CD8-positive, alpha-beta memory T cell (primary cell): ENCODE results near the gene C10orf90. TPM values are rescaled to one million over a fixed set of nuclear protein-coding genes. Genes with fewer than 3 reads are reported as not detected.

Experiments
- CTCF ChIA-PET: fragments of 350-600 bp; sonication (Branson Sonifier 250); formaldehyde crosslinking; loops from one replicate; lab custom pipeline; 2021; ENCODE audit warnings: antibody characterized with exemption; lab: Charles Lee
- POLR2A ChIA-PET: fragments of 350-600 bp; sonication (Branson Sonifier 250); formaldehyde crosslinking; loops from one replicate; lab custom pipeline; 2021; ENCODE audit warnings: antibody characterized with exemption; lab: Charles Lee
- DNase-seq, 5 donors: peaks; one replicate each; pipeline versions ENCODE4 v3.0.0 to v3.0.0-alpha.2; 2020 to 2022; ENCODE audit warnings: mixed read lengths in 1 of 5
- H3K27ac ChIP-seq: one replicate; pipeline ENCODE4 v1.7.0; 2013; ENCODE audit warnings: low read depth, mild to moderate bottlenecking, low read length, moderate library complexity
- H3K27me3 ChIP-seq: 2 replicates; pipeline ENCODE4 v1.7.0; 2013; ENCODE audit warnings: low read length, mild to moderate bottlenecking; ENCODE audit not compliant: insufficient read depth, poor library complexity, severe bottlenecking
- H3K36me3 ChIP-seq: 2 replicates; pipeline ENCODE4 v1.7.0; 2013; ENCODE audit warnings: mild to moderate bottlenecking, low read length, moderate library complexity; ENCODE audit not compliant: insufficient read depth
- H3K4me1 ChIP-seq: 2 replicates; pipeline ENCODE4 v1.7.0; 2013; ENCODE audit warnings: mild to moderate bottlenecking, low read length, moderate library complexity; ENCODE audit not compliant: insufficient read depth
- H3K4me3 ChIP-seq: 2 replicates; pipeline ENCODE4 v1.7.0; 2013; ENCODE audit warnings: mild to moderate bottlenecking, low read length
- H3K9me3 ChIP-seq: 2 replicates; pipeline ENCODE4 v1.7.0; 2013; ENCODE audit warnings: mild to moderate bottlenecking, low read length
- H3K27ac Mint-ChIP-seq, 8 donors: one replicate each; pipeline ENCODE4 v1.8.0; 2020 to 2021; ENCODE audit warnings: mixed read lengths in 8 of 8, mild to moderate bottlenecking in 6 of 8, inconsistent platforms in 3 of 8, moderate library complexity in 3 of 8
- H3K27me3 Mint-ChIP-seq, 2 donors: one replicate each; pipeline ENCODE4 v1.8.0; 2020 to 2021; ENCODE audit warnings: mixed read lengths in 2 of 2, mild to moderate bottlenecking in 1 of 2, moderate library complexity in 1 of 2
- H3K36me3 Mint-ChIP-seq, 3 donors: one replicate each; pipeline ENCODE4 v1.8.0; 2020 to 2021; ENCODE audit warnings: mixed read lengths in 3 of 3, inconsistent platforms in 1 of 3, mild to moderate bottlenecking in 1 of 3
- H3K4me1 Mint-ChIP-seq, 3 donors: one replicate each; pipeline ENCODE4 v1.8.0; 2020 to 2021; ENCODE audit warnings: mixed read lengths in 3 of 3, inconsistent platforms in 1 of 3, mild to moderate bottlenecking in 1 of 3
- H3K4me3 Mint-ChIP-seq, 7 donors: one replicate each; pipeline ENCODE4 v1.8.0; 2020 to 2021; ENCODE audit warnings: mixed read lengths in 7 of 7, mild to moderate bottlenecking in 6 of 7, moderate library complexity in 4 of 7, inconsistent platforms in 2 of 7
- H3K9me3 Mint-ChIP-seq, 5 donors: one replicate each; pipeline ENCODE4 v1.8.0; 2020 to 2022; ENCODE audit warnings: mixed read lengths in 5 of 5, mild to moderate bottlenecking in 3 of 5, moderate library complexity in 2 of 5, inconsistent platforms in 1 of 5
- polyA plus RNA-seq: library from polyadenylated mRNA; unstranded; fragments of 300-500 nt; fragmentation: Illumina TruSeq; gene quantifications from one replicate; pipeline ENCODE4 v1.2.3, GENCODE V29; 2021
- total RNA-seq, 2 experiments: library from RNA; stranded (reverse); gene quantifications; one replicate each; pipeline ENCODE4 v1.2.3, GENCODE V29; 2021

Gene C10orf90
- total and polyA plus RNA-seq, 3 experiments from 2014 or later, result not detected

DNA sequence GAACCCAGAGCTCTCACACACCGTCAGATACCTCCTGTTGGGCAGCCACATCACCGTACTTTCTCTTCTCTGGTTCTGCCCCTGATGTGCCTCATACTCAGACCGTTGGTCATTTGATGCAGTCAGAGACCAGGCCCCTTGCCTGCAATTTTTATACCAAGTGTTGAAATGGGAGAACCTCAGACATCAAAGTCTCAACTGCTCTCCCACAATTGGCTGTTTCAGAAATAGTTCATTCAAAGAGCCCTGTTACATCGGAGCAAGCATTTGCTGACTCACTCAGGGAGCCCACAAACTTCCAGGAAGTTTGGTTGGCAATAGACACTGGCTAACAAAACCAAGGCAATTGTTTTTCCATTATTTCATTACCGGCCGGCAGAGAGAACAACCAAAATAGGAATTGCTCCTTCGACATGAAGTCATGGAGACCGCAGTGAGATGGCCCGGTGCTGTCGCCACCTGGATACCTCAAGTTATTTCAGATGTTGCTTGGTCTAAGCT lies 248.7 kb downstream of the C10orf90 start:
- POLR2A ChIA-PET, result no interaction called here
- H3K9me3 Mint-ChIP-seq, result peaks cover 6 to 26% (median 19%) of the 10 kb centered on the region in 5 donors

GRCh38 chr10:126420567-126421300 lies 249.8 kb downstream of the C10orf90 start:
- H3K27me3 Mint-ChIP-seq, result no peaks in the 10 kb centered on the region
- H3K27ac Mint-ChIP-seq, result no peak overlapping the region
- no peaks in the 10 kb centered on the region for H3K27me3 ChIP-seq
- no peaks in the 10 kb centered on the region for H3K36me3 ChIP-seq
- ChIA-PET POLR2A (no interaction called here), CTCF (no interaction called here)
- no peak overlapping the region for H3K4me3 Mint-ChIP-seq
- no peak for DNase-seq
- H3K27ac ChIP-seq, result no peak overlapping the region
- no peaks in the 10 kb centered on the region for H3K9me3 ChIP-seq
- peaks cover 0 to 12% (median 7%) of the 10 kb centered on the region in 3 donors for H3K4me1 Mint-ChIP-seq
- H3K36me3 Mint-ChIP-seq, result peaks cover 0 to 6% (median 0%) of the 10 kb centered on the region in 3 donors
- no peaks in the 10 kb centered on the region for H3K4me1 ChIP-seq
- H3K4me3 ChIP-seq, result no peak overlapping the region
- peaks cover 6 to 24% (median 20%) of the 10 kb centered on the region in 5 donors for H3K9me3 Mint-ChIP-seq

More for the DNA sequence above, 248.7 kb downstream of the C10orf90 start:
- peaks cover 0 to 6% (median 0%) of the 10 kb centered on the region in 3 donors for H3K36me3 Mint-ChIP-seq
- Histone ChIP-seq H3K9me3 (no peaks in the 10 kb centered on the region), H3K4me1 (no peaks in the 10 kb centered on the region), H3K27ac (no peak overlapping the region), H3K27me3 (no peaks in the 10 kb centered on the region), H3K4me3 (no peak overlapping the region), H3K36me3 (no peaks in the 10 kb centered on the region)
- CTCF ChIA-PET, result no interaction called here
- peak overlapping the region in 4 of 7 donors; percentile 12 to 79 (median 42) for H3K4me3 Mint-ChIP-seq
- H3K4me1 Mint-ChIP-seq, result peaks cover 0 to 12% (median 7%) of the 10 kb centered on the region in 3 donors
- peak overlapping the region in 6 of 8 donors; percentile 50 to 90 (median 74) for H3K27ac Mint-ChIP-seq
- DNase-seq, result no peak
- no peaks in the 10 kb centered on the region for H3K27me3 Mint-ChIP-seq

- no peak overlapping the region for H3K4me3 Mint-ChIP-seq
- no peaks in the 10 kb centered on the region for H3K4me1 ChIP-seq
- H3K4me1 Mint-ChIP-seq, result peaks cover 0 to 7% (median 6%) of the 10 kb centered on the region in 3 donors
- ChIA-PET CTCF (no interaction called here), POLR2A (no interaction called here)
- no peak for DNase-seq
- H3K36me3 Mint-ChIP-seq, result no peaks in the 10 kb centered on the region
- H3K27ac ChIP-seq, result no peak overlapping the region
- H3K4me3 ChIP-seq, result no peak overlapping the region
- H3K9me3 Mint-ChIP-seq, result peaks cover 0 to 9% (median 2%) of the 10 kb centered on the region in 5 donors
- no peaks in the 10 kb centered on the region for H3K36me3 ChIP-seq
- H3K27me3 Mint-ChIP-seq, result no peaks in the 10 kb centered on the region
- no peak overlapping the region for H3K27ac Mint-ChIP-seq
- H3K27me3 ChIP-seq, result no peaks in the 10 kb centered on the region
- H3K9me3 ChIP-seq, result no peaks in the 10 kb centered on the region
These were observed 253.2 kb downstream of the C10orf90 start for GRCh38 chr10:126417220-126417825.

DNA sequence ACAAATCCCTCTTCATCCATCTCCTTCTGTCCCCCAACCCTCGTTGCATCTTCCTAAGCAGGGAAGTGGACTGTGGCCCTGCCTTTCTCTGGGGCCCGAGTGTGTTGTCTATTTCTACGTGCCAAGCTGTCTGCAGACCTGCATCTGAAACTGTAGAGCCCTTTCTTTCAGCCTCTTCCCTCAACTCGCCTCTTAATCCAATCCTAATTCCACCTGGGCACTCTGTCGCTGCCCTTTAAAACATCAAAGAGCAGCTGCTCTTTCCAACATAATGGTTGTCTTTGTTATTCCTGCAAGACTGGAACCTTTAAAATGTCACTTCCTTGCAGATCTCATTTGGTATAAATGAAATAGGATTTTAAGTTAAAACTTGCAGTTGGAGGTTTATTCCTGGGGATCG lies 260.7 kb downstream of the C10orf90 start:
- H3K27me3 Mint-ChIP-seq, result no peaks in the 10 kb centered on the region
- Histone ChIP-seq H3K36me3 (no peaks in the 10 kb centered on the region), H3K9me3 (no peaks in the 10 kb centered on the region), H3K4me3 (no peak overlapping the region), H3K4me1 (no peaks in the 10 kb centered on the region), H3K27me3 (no peaks in the 10 kb centered on the region), H3K27ac (no peak overlapping the region)
- no peaks in the 10 kb centered on the region for H3K36me3 Mint-ChIP-seq
- POLR2A ChIA-PET, result no interaction called here
- peaks cover 0 to 2% (median 0%) of the 10 kb centered on the region in 5 donors for H3K9me3 Mint-ChIP-seq
- no peak for DNase-seq
- no peak overlapping the region for H3K4me3 Mint-ChIP-seq
- CTCF ChIA-PET, result no interaction called here
- H3K27ac Mint-ChIP-seq, result no peak overlapping the region
- H3K4me1 Mint-ChIP-seq, result no peaks in the 10 kb centered on the region

GRCh38 chr10:126408953-126409641 lies 261.4 kb downstream of the C10orf90 start:
- Histone ChIP-seq H3K4me3 (no peak overlapping the region), H3K4me1 (no peaks in the 10 kb centered on the region), H3K27ac (no peak overlapping the region), H3K27me3 (no peaks in the 10 kb centered on the region), H3K9me3 (no peaks in the 10 kb centered on the region), H3K36me3 (no peaks in the 10 kb centered on the region)
- no peak overlapping the region for H3K4me3 Mint-ChIP-seq
- H3K4me1 Mint-ChIP-seq, result no peaks in the 10 kb centered on the region
- POLR2A ChIA-PET, result interaction anchor here (0.6 kb wide), 1 partner anchor 10 kb away, joined by 3 read pairs; no protein-coding TSS in a partner anchor
- no peaks in the 10 kb centered on the region for H3K36me3 Mint-ChIP-seq
- no peaks in the 10 kb centered on the region for H3K27me3 Mint-ChIP-seq
- no peak overlapping the region for H3K27ac Mint-ChIP-seq
- DNase-seq, result no peak
- CTCF ChIA-PET, result no interaction called here
- peaks cover 0 to 2% (median 0%) of the 10 kb centered on the region in 5 donors for H3K9me3 Mint-ChIP-seq

DNA sequence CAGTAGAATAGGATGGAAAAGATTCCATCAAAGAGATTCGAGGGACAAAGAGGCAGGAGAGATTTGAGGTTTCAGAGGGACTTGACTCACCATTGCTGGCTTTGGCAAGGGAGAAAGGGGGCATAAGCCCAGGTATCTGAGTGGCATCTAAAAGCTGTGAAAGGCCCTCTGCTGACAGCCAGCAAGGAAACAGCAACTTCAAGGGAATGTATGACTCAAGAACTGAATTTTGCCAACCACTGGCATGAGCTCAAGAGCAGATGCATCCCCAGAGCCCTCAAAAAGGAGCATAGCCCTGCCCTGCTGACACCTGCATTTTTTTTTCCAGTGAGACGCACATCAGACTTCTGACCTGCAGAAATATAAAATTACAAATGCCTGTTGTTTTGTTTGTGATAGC lies 262.7 kb downstream of the C10orf90 start:
- Histone ChIP-seq H3K27me3 (no peaks in the 10 kb centered on the region), H3K9me3 (no peaks in the 10 kb centered on the region), H3K36me3 (no peaks in the 10 kb centered on the region), H3K4me3 (no peak overlapping the region), H3K4me1 (no peaks in the 10 kb centered on the region), H3K27ac (no peak overlapping the region)
- Mint-ChIP-seq H3K9me3 (peaks cover 0 to 2% (median 0%) of the 10 kb centered on the region in 5 donors), H3K36me3 (no peaks in the 10 kb centered on the region), H3K4me3 (no peak overlapping the region), H3K4me1 (no peaks in the 10 kb centered on the region), H3K27ac (no peak overlapping the region), H3K27me3 (no peaks in the 10 kb centered on the region)
- CTCF ChIA-PET, result no interaction called here
- DNase-seq, result no peak
- POLR2A ChIA-PET, result no interaction called here

DNA sequence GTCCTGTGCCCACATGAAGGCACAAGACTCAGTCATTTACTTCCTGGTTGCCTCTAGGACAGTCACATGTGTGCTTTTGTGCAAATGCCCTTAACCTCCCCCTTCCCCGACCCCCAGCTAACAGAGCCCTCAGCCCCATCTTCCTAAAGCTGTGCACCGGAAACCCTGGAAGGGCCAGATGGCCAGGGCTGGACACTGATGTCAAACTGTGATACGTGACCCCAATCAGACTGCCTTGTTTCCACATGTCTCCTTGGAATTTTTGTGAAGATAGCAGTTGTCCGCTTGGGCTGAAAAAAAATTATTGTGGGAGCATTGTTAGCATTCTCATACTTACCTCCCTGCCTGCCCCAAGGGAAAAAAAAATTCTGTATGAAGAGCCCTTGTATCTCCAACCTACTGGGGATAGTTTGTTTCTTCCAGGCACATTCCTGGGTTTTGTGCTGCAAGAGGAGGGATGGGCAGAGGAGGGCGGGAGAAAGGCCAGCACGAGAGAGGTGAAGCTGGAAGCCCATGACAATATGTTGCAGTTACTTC lies 265.2 kb downstream of the C10orf90 start:
- Mint-ChIP-seq H3K27ac (no peak overlapping the region), H3K9me3 (peaks cover 0 to 2% (median 0%) of the 10 kb centered on the region in 5 donors), H3K4me1 (no peaks in the 10 kb centered on the region), H3K4me3 (no peak overlapping the region), H3K27me3 (no peaks in the 10 kb centered on the region), H3K36me3 (no peaks in the 10 kb centered on the region)
- ChIA-PET POLR2A (no interaction called here), CTCF (no interaction called here)
- Histone ChIP-seq H3K4me3 (no peak overlapping the region), H3K36me3 (no peaks in the 10 kb centered on the region), H3K27ac (no peak overlapping the region), H3K9me3 (no peaks in the 10 kb centered on the region), H3K4me1 (no peaks in the 10 kb centered on the region), H3K27me3 (no peaks in the 10 kb centered on the region)
- no peak for DNase-seq
